Measurements from ENCODE around the gene SDHB. TPM values are rescaled to one million over a fixed set of nuclear protein-coding genes. Genes with fewer than 3 reads are reported as not detected.

Gene SDHB
- total and polyA plus RNA-seq, 9 donors, result 83.6 to 118 (median 93.5) TPM

GRCh38 chr1:16981269-16981849 is 72.5 kb downstream of the SDHB start:
- no peak overlapping the region for H3K4me3 ChIP-seq (ENCODE audit: low read length)
- peaks cover 9% of the 10 kb centered on the region for H3K36me3 ChIP-seq (ENCODE audit: control insufficient read depth, insufficient read depth, low read length)
- 77% methylated on average over 9 of the region's 10 CpGs for WGBS (ENCODE audit: insufficient coverage)
- H3K27ac ChIP-seq (ENCODE audit: low read length), result no peak overlapping the region
- DNase-seq, result no peak
- peaks cover 47% of the 10 kb centered on the region for H3K4me1 ChIP-seq (ENCODE audit: control insufficient read depth, insufficient read depth, low read length)
- H3K27me3 ChIP-seq (ENCODE audit: control insufficient read depth, insufficient read depth, low read length), result peaks cover 24% of the 10 kb centered on the region
- H3K9me3 ChIP-seq (replicated peaks; ENCODE audit: control insufficient read depth, low read depth, low read length), result no peaks in the 10 kb centered on the region

GRCh38 chr1:16980473-16981268 is 73.2 kb downstream of the SDHB start, which contains the start of gene MFAP2:
MFAP2 (minus strand) TSS chr1:16980620; CDS start chr1:16978273, 2,347 bp downstream.
- Histone ChIP-seq H3K27ac (ENCODE audit: low read length) (no peak within 1 kb of the TSS), H3K36me3 (ENCODE audit: control insufficient read depth, insufficient read depth, low read length) (peaks cover 2% of the 10 kb centered on the region), H3K27me3 (ENCODE audit: control insufficient read depth, insufficient read depth, low read length) (peaks cover 24% of the 10 kb centered on the region), H3K4me3 (ENCODE audit: low read length) (peak within 1 kb of the TSS; percentile 53), H3K4me1 (ENCODE audit: control insufficient read depth, insufficient read depth, low read length) (peaks cover 53% of the 10 kb centered on the region), H3K9me3 (replicated peaks; ENCODE audit: control insufficient read depth, low read depth, low read length) (no peaks in the 10 kb centered on the region)
- 5% methylated on average over 29 of the region's 53 CpGs for WGBS (ENCODE audit: insufficient coverage)
- DNase-seq, result peak; percentile 75

GRCh38 chr1:16979475-16980327 is 74.1 kb downstream of the SDHB start:
- Histone ChIP-seq H3K4me3 (ENCODE audit: low read length) (peak overlapping the region; percentile 53), H3K9me3 (replicated peaks; ENCODE audit: control insufficient read depth, low read depth, low read length) (no peaks in the 10 kb centered on the region), H3K27me3 (ENCODE audit: control insufficient read depth, insufficient read depth, low read length) (peaks cover 24% of the 10 kb centered on the region), H3K4me1 (ENCODE audit: control insufficient read depth, insufficient read depth, low read length) (peaks cover 54% of the 10 kb centered on the region), H3K36me3 (ENCODE audit: control insufficient read depth, insufficient read depth, low read length) (peaks cover 4% of the 10 kb centered on the region), H3K27ac (ENCODE audit: low read length) (peak overlapping the region; percentile 47)
- 0% methylated on average over 20 of the region's 44 CpGs for WGBS (ENCODE audit: insufficient coverage)
- DNase-seq, result peak; percentile 76

GRCh38 chr1:16978567-16979474 is 75.0 kb downstream of the SDHB start:
- no peaks in the 10 kb centered on the region for H3K9me3 ChIP-seq (replicated peaks; ENCODE audit: control insufficient read depth, low read depth, low read length)
- WGBS (ENCODE audit: insufficient coverage), result 19% methylated on average over 16 of the region's 20 CpGs
- H3K36me3 ChIP-seq (ENCODE audit: control insufficient read depth, insufficient read depth, low read length), result peaks cover 4% of the 10 kb centered on the region
- peaks cover 24% of the 10 kb centered on the region for H3K27me3 ChIP-seq (ENCODE audit: control insufficient read depth, insufficient read depth, low read length)
- peak overlapping the region; percentile 47 for H3K27ac ChIP-seq (ENCODE audit: low read length)
- peaks cover 49% of the 10 kb centered on the region for H3K4me1 ChIP-seq (ENCODE audit: control insufficient read depth, insufficient read depth, low read length)
- peak overlapping the region; percentile 53 for H3K4me3 ChIP-seq (ENCODE audit: low read length)
- DNase-seq, result peak; percentile 77

GRCh38 chr1:16978139-16978538 is 75.7 kb downstream of the SDHB start:
- Histone ChIP-seq H3K27me3 (ENCODE audit: control insufficient read depth, insufficient read depth, low read length) (peaks cover 24% of the 10 kb centered on the region), H3K36me3 (ENCODE audit: control insufficient read depth, insufficient read depth, low read length) (peaks cover 7% of the 10 kb centered on the region), H3K4me1 (ENCODE audit: control insufficient read depth, insufficient read depth, low read length) (peaks cover 51% of the 10 kb centered on the region), H3K27ac (ENCODE audit: low read length) (no peak overlapping the region), H3K4me3 (ENCODE audit: low read length) (no peak overlapping the region), H3K9me3 (replicated peaks; ENCODE audit: control insufficient read depth, low read depth, low read length) (no peaks in the 10 kb centered on the region)
- 93% methylated on average over 3 of the region's 4 CpGs for WGBS (ENCODE audit: insufficient coverage)
- no peak for DNase-seq

- no peak for DNase-seq
- Histone ChIP-seq H3K4me3 (ENCODE audit: low read length) (no peak overlapping the region), H3K27me3 (ENCODE audit: control insufficient read depth, insufficient read depth, low read length) (peaks cover 20% of the 10 kb centered on the region), H3K36me3 (ENCODE audit: control insufficient read depth, insufficient read depth, low read length) (peaks cover 8% of the 10 kb centered on the region), H3K27ac (ENCODE audit: low read length) (no peak overlapping the region), H3K9me3 (replicated peaks; ENCODE audit: control insufficient read depth, low read depth, low read length) (no peaks in the 10 kb centered on the region), H3K4me1 (ENCODE audit: control insufficient read depth, insufficient read depth, low read length) (peaks cover 56% of the 10 kb centered on the region)
- 96% methylated on average over 3 of the region's 5 CpGs for WGBS (ENCODE audit: insufficient coverage)
Observed at GRCh38 chr1:16977377-16977776, 76.5 kb downstream of the SDHB start.

- no peak overlapping the region for H3K4me3 ChIP-seq (ENCODE audit: low read length)
- H3K4me1 ChIP-seq (ENCODE audit: control insufficient read depth, insufficient read depth, low read length), result peaks cover 60% of the 10 kb centered on the region
- 65% methylated on average over 15 of the region's 16 CpGs for WGBS (ENCODE audit: insufficient coverage)
- peaks cover 19% of the 10 kb centered on the region for H3K27me3 ChIP-seq (ENCODE audit: control insufficient read depth, insufficient read depth, low read length)
- peaks cover 8% of the 10 kb centered on the region for H3K36me3 ChIP-seq (ENCODE audit: control insufficient read depth, insufficient read depth, low read length)
- no peak overlapping the region for H3K27ac ChIP-seq (ENCODE audit: low read length)
- no peaks in the 10 kb centered on the region for H3K9me3 ChIP-seq (replicated peaks; ENCODE audit: control insufficient read depth, low read depth, low read length)
- no peak for DNase-seq
Observed at GRCh38 chr1:16976966-16977365, 76.9 kb downstream of the SDHB start.

- no peak for DNase-seq
- Histone ChIP-seq H3K27me3 (ENCODE audit: control insufficient read depth, insufficient read depth, low read length) (peaks cover 12% of the 10 kb centered on the region), H3K4me3 (ENCODE audit: low read length) (no peak overlapping the region), H3K36me3 (ENCODE audit: control insufficient read depth, insufficient read depth, low read length) (peaks cover 11% of the 10 kb centered on the region), H3K4me1 (ENCODE audit: control insufficient read depth, insufficient read depth, low read length) (peaks cover 69% of the 10 kb centered on the region), H3K9me3 (replicated peaks; ENCODE audit: control insufficient read depth, low read depth, low read length) (no peaks in the 10 kb centered on the region), H3K27ac (ENCODE audit: low read length) (no peak overlapping the region)
- 70% methylated on average over 13 of the region's 14 CpGs for WGBS (ENCODE audit: insufficient coverage)
Observed at GRCh38 chr1:16975838-16976237, 78.0 kb downstream of the SDHB start.

- DNase-seq, result no peak
- Histone ChIP-seq H3K27ac (ENCODE audit: low read length) (no peak overlapping the region), H3K9me3 (replicated peaks; ENCODE audit: control insufficient read depth, low read depth, low read length) (no peaks in the 10 kb centered on the region), H3K27me3 (ENCODE audit: control insufficient read depth, insufficient read depth, low read length) (peaks cover 8% of the 10 kb centered on the region), H3K4me3 (ENCODE audit: low read length) (no peak overlapping the region), H3K36me3 (ENCODE audit: control insufficient read depth, insufficient read depth, low read length) (peaks cover 13% of the 10 kb centered on the region), H3K4me1 (ENCODE audit: control insufficient read depth, insufficient read depth, low read length) (peaks cover 72% of the 10 kb centered on the region)
- WGBS (ENCODE audit: insufficient coverage), result 67% methylated on average over 14 of the region's 14 CpGs
Observed at GRCh38 chr1:16975211-16975610, 78.6 kb downstream of the SDHB start.

Measured in muscle of leg (tissue), 11 donors.